ENCODE results near the gene SEMA3D.

SEMA3D gene

DNA sequence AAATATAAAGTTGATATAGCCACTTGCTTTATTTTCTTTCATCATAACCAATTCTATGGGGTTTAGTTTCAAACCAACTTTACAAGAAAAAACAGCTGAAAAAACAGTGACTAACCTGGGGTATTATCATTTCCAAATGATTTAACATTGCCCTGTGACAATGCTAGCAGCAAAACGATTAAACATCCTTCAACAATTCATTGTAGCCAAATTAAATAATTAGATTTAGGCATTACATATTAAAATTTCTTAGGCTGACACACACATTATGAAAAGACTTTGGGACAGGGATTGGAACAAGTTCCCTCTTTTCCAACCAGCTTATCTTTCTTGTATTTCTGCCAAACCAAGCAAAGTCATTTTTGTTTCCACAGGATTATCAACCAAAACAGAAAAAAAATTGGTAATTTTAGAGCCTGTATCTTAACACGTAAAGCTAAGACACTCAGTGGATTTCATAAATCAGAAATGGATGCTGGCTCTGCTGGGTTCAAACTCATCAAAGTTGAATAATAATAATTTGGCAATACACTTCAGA, 84.0 kb downstream of the SEMA3D start:
- DNase-seq (ENCODE audit: low spot score in 2 of 2): no peak
- H3K4me1 ChIP-seq: 0 out of 2 replicates have a peak, but pooled peaks cover 4% of the 10 kb centered on the region
- in situ Hi-C loops (cut with MboI; ENCODE audit: low sequenced_read_pairs): no loop called here
- no peaks in the 10 kb centered on the region for H3K9me3 ChIP-seq
- no peaks in the 10 kb centered on the region for H3K27me3 ChIP-seq (ENCODE audit: low read depth)
- no peaks in the 10 kb centered on the region for H3K36me3 ChIP-seq (replicated peaks)
- H3K4me3 ChIP-seq: no peak overlapping the region

- Histone ChIP-seq H3K4me1 (0 out of 2 replicates have a peak, but pooled peaks cover 4% of the 10 kb centered on the region), H3K27me3 (ENCODE audit: low read depth) (no peaks in the 10 kb centered on the region), H3K4me3 (no peak overlapping the region), H3K36me3 (replicated peaks) (no peaks in the 10 kb centered on the region), H3K9me3 (no peaks in the 10 kb centered on the region)
- in situ Hi-C loops (cut with MboI; ENCODE audit: low sequenced_read_pairs): no loop called here
- no peak for DNase-seq (ENCODE audit: low spot score in 2 of 2)
These were observed 85.5 kb downstream of the SEMA3D start for GRCh38 chr7:85101347-85101746.

DNA sequence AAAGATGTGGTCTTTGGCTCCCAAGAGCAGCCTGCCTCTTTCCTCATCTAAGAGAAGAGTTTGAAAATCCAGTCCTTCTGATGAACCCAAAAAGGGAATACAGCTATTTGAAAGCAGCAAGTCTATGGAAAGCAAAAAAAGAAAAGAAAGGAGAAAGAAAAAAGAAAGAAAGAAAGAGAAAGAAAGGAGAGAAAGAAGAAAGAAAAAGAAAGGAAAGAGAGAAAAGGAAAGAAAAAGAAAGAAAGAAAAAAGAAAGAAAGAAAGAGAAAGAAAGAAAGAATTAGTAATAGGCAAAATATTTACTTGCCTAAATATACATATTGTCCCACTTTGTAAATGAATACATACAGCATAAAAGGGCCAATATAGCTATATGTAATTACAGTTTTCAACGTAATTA, 89.0 kb downstream of the SEMA3D start:
- in situ Hi-C loops (cut with MboI; ENCODE audit: low sequenced_read_pairs): no loop called here
- no peaks in the 10 kb centered on the region for H3K9me3 ChIP-seq
- no peak overlapping the region for H3K4me3 ChIP-seq
- H3K27me3 ChIP-seq (ENCODE audit: low read depth): no peaks in the 10 kb centered on the region
- no peaks in the 10 kb centered on the region for H3K36me3 ChIP-seq (replicated peaks)
- H3K4me1 ChIP-seq: no peaks in the 10 kb centered on the region
- no peak for DNase-seq (ENCODE audit: low spot score in 2 of 2)

DNA sequence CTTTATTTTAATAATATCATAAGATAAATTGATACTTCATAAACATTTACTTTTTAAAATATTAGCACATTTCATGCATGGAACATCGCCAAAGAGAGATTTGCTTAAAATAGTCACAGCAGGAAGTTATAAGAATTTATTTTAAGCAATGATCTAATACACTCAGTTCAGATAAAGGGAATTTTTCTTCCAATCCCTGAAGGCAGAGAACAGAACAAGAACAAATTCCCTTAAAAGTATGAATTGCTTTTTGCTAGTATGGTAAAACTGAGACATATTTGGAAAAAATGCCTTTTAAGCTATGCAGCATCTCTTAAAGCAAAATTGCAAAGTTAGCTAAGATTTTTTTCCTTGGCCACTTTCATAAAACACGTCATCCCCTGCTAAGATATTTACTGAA, 91.0 kb downstream of the SEMA3D start:
- no peak for DNase-seq (ENCODE audit: low spot score in 2 of 2)
- H3K36me3 ChIP-seq (replicated peaks): no peaks in the 10 kb centered on the region
- H3K4me1 ChIP-seq: no peaks in the 10 kb centered on the region
- H3K27me3 ChIP-seq (ENCODE audit: low read depth): no peaks in the 10 kb centered on the region
- in situ Hi-C loops (cut with MboI; ENCODE audit: low sequenced_read_pairs): no loop called here
- H3K4me3 ChIP-seq: no peak overlapping the region
- no peaks in the 10 kb centered on the region for H3K9me3 ChIP-seq

- no peak overlapping the region for H3K4me3 ChIP-seq
- DNase-seq (ENCODE audit: low spot score in 2 of 2): no peak
- H3K36me3 ChIP-seq (replicated peaks): no peaks in the 10 kb centered on the region
- no peaks in the 10 kb centered on the region for H3K4me1 ChIP-seq
- no peaks in the 10 kb centered on the region for H3K9me3 ChIP-seq
- in situ Hi-C loops (cut with MboI; ENCODE audit: low sequenced_read_pairs): no loop called here
- no peaks in the 10 kb centered on the region for H3K27me3 ChIP-seq (ENCODE audit: low read depth)
These were observed 91.5 kb downstream of the SEMA3D start for GRCh38 chr7:85095366-85095765.

- Histone ChIP-seq H3K4me1 (no peaks in the 10 kb centered on the region), H3K4me3 (no peak overlapping the region), H3K27me3 (ENCODE audit: low read depth) (no peaks in the 10 kb centered on the region), H3K9me3 (no peaks in the 10 kb centered on the region), H3K36me3 (replicated peaks) (no peaks in the 10 kb centered on the region)
- in situ Hi-C loops (cut with MboI; ENCODE audit: low sequenced_read_pairs): no loop called here
- no peak for DNase-seq (ENCODE audit: low spot score in 2 of 2)
These were observed 92.7 kb downstream of the SEMA3D start for GRCh38 chr7:85094046-85094725.

DNA sequence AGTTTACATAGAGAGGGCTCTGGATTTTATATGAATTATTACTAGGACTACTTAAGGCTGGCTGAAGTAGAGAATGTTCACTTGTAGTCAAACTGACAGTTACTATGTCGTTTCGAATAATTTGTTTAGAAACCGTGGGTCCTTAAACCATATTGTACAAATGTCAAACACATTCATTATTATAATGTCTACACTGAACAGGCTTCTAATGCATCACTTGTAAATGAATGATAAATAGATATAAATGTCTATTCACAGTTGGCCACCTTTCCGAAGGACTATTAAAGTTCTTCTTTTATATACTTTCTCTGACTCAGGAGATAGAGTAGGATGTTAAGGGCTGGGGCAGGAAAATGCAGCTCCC, 95.3 kb downstream of the SEMA3D start:
- no peaks in the 10 kb centered on the region for H3K4me1 ChIP-seq
- no peaks in the 10 kb centered on the region for H3K9me3 ChIP-seq
- no peak for DNase-seq (ENCODE audit: low spot score in 2 of 2)
- no peaks in the 10 kb centered on the region for H3K27me3 ChIP-seq (ENCODE audit: low read depth)
- H3K36me3 ChIP-seq (replicated peaks): no peaks in the 10 kb centered on the region
- in situ Hi-C loops (cut with MboI; ENCODE audit: low sequenced_read_pairs): no loop called here
- H3K4me3 ChIP-seq: no peak overlapping the region

DNA sequence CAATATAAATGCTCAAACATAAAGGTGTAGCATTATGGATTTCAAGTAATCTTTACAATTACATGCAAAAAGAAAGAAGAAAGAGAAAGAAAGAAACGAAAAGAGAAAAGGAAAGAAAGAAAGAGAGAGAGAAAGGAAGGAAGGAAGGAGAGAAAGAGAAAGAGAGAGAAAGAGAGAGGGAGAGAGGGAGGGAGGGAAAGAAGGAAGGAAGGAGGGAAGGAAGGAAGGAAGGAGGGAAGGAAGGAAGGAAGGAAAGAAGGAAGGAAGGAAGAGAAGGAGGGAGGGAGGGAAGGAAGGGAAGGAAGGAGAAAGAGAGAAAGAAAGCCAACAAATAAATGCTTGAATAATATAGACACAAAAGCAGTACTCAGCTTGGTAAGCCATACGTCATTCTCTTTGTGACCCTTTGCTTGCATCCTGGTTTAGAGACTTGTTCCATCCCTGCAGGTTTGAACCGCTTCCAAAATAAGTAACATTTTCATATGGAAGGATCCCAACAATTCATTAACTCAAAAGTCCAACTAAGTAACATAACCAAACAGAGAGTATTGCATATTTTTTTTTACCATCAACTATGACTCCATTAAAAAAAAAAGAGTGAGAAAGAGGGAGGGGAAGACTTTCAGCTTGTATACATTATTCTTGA, 95.8 kb downstream of the SEMA3D start:
- in situ Hi-C loops (cut with MboI; ENCODE audit: low sequenced_read_pairs): no loop called here
- Histone ChIP-seq H3K4me1 (no peaks in the 10 kb centered on the region), H3K27me3 (ENCODE audit: low read depth) (no peaks in the 10 kb centered on the region), H3K9me3 (no peaks in the 10 kb centered on the region), H3K36me3 (replicated peaks) (no peaks in the 10 kb centered on the region), H3K4me3 (no peak overlapping the region)
- no peak for DNase-seq (ENCODE audit: low spot score in 2 of 2)

DNA sequence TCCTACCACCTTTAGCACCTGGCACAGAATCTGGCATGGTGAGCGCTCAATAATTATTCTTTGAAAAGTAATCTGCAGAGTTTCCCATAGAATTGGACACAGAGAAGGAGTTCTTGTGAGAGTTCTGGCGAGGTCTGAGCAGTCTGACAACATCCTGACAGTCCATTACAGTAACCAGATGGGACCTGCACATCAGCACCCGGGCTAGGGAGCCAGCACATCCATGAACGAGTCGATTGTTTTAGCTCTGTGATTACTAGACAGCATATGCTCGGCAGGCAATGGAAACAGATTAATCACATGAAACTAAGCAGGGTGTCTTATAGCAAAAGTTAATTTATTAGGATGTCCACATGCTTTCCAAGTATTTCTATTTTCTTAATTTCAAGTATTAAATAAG, 96.7 kb downstream of the SEMA3D start:
- Histone ChIP-seq H3K27me3 (ENCODE audit: low read depth) (no peaks in the 10 kb centered on the region), H3K4me1 (no peaks in the 10 kb centered on the region), H3K4me3 (no peak overlapping the region), H3K9me3 (no peaks in the 10 kb centered on the region), H3K36me3 (replicated peaks) (no peaks in the 10 kb centered on the region)
- no peak for DNase-seq (ENCODE audit: low spot score in 2 of 2)
- in situ Hi-C loops (cut with MboI; ENCODE audit: low sequenced_read_pairs): no loop called here

DNA sequence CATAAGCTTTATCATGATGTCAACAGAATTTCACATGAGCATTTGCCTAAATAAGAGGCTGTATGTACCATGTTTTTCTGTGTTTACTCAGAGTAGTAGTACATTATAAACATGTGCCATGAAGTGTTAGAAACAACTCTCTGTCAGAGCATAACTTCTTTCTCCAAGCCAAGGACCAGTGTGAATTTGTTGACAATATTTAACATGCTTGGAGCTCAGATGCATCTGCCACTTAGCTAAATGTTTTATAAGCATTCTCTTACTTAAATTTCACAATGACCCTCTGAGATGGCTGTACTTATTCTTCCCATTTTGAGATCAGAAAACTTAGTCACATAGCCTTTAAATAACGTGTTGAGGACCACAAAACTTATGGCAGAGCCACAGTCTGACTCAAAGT, 105.0 kb downstream of the SEMA3D start:
- in situ Hi-C loops (cut with MboI; ENCODE audit: low sequenced_read_pairs): no loop called here
- Histone ChIP-seq H3K9me3 (no peaks in the 10 kb centered on the region), H3K4me1 (no peaks in the 10 kb centered on the region; the same call in 1 of the 2 replicates), H3K27me3 (ENCODE audit: low read depth) (no peaks in the 10 kb centered on the region), H3K4me3 (no peak overlapping the region), H3K36me3 (replicated peaks) (no peaks in the 10 kb centered on the region)
- no peak for DNase-seq (ENCODE audit: low spot score in 2 of 2)

GRCh38 chr7:85081392-85081791, 105.5 kb downstream of the SEMA3D start:
- DNase-seq (ENCODE audit: low spot score in 2 of 2): peak in 1 of 2 experiments; percentile 12
- H3K9me3 ChIP-seq: no peaks in the 10 kb centered on the region
- no peaks in the 10 kb centered on the region for H3K36me3 ChIP-seq (replicated peaks)
- H3K4me1 ChIP-seq: no peaks in the 10 kb centered on the region; the same call in 1 of the 2 replicates
- in situ Hi-C loops (cut with MboI; ENCODE audit: low sequenced_read_pairs): no loop called here
- no peaks in the 10 kb centered on the region for H3K27me3 ChIP-seq (ENCODE audit: low read depth)
- no peak overlapping the region for H3K4me3 ChIP-seq

- H3K36me3 ChIP-seq (replicated peaks): no peaks in the 10 kb centered on the region
- no peaks in the 10 kb centered on the region for H3K27me3 ChIP-seq (ENCODE audit: low read depth)
- in situ Hi-C loops (cut with MboI; ENCODE audit: low sequenced_read_pairs): no loop called here
- no peaks in the 10 kb centered on the region; the same call in 1 of the 2 replicates for H3K4me1 ChIP-seq
- DNase-seq (ENCODE audit: low spot score in 2 of 2): no peak
- H3K4me3 ChIP-seq: no peak overlapping the region
- no peaks in the 10 kb centered on the region for H3K9me3 ChIP-seq
These were observed 107.4 kb downstream of the SEMA3D start for GRCh38 chr7:85079434-85079833.

DNA sequence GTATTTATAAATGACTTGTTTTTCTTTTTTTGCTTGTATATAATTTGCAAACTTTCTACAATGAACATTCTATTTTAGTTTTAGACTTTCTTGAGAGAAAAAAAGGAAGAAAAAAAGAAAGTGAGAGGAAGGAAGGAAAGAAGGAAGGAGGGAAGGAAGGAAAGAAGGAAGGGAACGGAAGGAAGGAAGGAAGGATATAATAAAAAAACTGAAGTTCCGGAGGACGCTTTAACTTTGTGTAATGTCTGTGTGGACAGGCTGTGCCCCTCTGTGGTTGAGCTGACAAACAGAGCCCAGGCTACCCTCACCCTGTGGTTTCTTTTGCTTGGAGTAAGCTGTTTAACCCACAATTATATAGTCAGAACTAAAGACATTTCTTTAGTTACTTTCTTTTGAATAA, 108.7 kb downstream of the SEMA3D start:
- no peaks in the 10 kb centered on the region; the same call in 1 of the 2 replicates for H3K4me1 ChIP-seq
- no peak for DNase-seq (ENCODE audit: low spot score in 2 of 2)
- no peaks in the 10 kb centered on the region for H3K36me3 ChIP-seq (replicated peaks)
- no peaks in the 10 kb centered on the region for H3K27me3 ChIP-seq (ENCODE audit: low read depth)
- no peaks in the 10 kb centered on the region for H3K9me3 ChIP-seq
- no peak overlapping the region for H3K4me3 ChIP-seq
- in situ Hi-C loops (cut with MboI; ENCODE audit: low sequenced_read_pairs): no loop called here

- in situ Hi-C loops (cut with MboI; ENCODE audit: low sequenced_read_pairs): no loop called here
- H3K4me3 ChIP-seq: no peak overlapping the region
- no peaks in the 10 kb centered on the region for H3K9me3 ChIP-seq
- no peaks in the 10 kb centered on the region for H3K4me1 ChIP-seq
- DNase-seq (ENCODE audit: low spot score in 2 of 2): no peak
- H3K27me3 ChIP-seq (ENCODE audit: low read depth): no peaks in the 10 kb centered on the region
- H3K36me3 ChIP-seq (replicated peaks): no peaks in the 10 kb centered on the region
These were observed 111.0 kb downstream of the SEMA3D start for GRCh38 chr7:85075864-85076263.
